GM19438 (cell line): Measurements from ENCODE around the gene SPACA1.

Experiments
- ATAC-seq: cut with Tn5 transposase; IDR thresholded peaks from one replicate; pipeline ENCODE4 v1.9.1; 2021; ENCODE audit warnings: low read depth; ENCODE audit not compliant: unreplicated experiment

Gene SPACA1

DNA sequence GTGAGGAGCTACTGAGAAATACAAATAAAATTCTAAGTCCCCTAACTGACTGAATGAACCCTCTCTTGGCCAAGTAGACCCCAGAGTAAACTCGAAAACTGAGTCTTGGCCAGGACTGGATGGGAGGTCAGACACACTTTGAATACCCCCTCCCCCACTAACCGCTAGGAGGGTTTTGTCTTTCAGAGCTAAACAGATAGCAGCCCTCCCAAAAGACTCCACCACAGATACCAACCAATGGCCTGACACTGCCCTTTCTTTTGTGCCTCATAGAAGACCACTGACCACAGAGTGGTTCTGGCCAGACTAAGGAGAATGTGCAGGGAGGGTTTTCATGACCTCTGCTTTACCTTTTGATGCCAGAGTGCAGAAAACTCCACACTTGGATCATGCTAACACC lies 42.1 kb downstream of the SPACA1 start:
- no peak for ATAC-seq

DNA sequence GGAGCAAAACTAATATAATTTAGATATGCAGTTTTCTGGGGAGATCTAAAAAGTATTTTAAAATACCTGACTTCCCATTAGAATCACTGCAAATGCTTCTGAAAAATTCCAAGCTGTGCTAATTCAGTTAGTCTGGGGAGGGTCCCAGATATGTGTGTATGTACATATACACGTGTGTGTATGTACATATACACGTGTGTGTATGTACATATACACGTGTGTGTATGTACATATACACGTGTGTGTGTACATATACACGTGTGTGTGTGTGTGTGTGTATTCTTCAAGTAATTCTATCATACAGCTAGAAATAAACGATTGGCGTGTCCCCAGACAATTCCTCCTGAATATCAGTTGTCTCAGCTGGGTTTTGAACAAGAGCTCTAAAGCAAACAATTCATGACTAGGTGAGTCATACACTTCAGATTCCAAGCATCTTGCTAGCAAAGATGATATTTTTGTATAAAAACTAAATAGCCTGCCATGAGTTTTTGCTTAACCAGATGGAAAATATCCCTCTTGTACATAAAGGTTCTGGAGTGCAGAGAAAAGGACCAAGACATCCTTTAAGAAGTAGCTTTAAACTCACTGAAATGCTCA lies 58.2 kb downstream of the SPACA1 start:
- no peak for ATAC-seq

DNA sequence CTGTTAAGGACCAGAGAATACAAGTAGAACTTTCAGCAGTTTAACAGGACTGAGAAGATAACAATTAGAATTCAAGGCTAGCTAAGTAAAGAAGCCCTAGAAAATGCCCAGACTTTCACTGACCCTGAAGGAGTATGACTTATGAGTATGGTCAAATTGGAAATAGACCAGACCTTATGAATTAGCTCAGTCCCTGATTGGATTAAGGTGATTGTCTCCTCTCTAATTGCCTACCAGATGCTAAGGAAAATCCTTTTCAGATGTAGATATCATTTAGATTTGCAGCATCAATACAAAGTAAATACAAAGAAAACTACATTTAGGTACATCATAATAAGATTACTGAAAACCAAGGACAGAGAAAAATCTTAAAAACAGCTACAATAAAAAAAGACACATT lies 59.6 kb downstream of the SPACA1 start:
- ATAC-seq, result no peak

DNA sequence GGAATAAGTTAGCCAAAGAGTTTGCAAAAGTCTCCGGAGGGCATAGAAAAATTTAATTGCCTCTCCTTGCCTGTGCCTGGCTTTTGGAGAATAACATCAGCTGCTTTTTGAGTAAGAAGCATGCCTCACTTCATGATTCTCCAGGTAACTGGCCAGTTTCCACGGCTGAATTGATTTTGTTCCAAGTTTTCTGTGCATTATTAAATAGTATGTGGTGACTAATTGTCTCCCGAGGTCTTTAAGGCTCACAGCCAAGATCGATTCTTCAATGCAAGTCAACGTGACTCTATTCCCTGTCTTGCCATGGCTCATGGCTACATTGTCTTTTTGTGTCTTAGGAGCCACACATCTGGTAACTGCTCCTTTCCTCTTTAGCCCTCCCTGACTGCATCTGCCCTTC lies 64.3 kb downstream of the SPACA1 start:
- no peak for ATAC-seq

DNA sequence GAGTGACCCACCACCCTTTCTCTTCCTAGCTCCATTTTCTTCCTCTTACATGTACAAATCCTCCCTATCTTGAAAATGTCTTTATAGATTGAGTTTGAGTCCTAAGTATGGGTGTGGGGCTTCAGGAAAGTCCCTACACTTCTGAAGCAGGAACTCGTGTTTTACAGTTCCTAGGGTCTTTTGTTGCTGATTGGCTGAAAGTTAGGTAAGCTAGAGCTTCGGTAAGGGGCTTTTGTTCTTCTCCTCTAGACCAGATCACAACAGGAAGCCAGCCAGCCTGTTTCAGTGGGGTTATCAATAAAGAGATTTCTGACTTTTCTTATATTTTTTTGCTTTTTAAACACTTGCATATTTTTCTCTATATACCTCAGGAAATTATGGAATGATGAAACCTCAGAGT lies 67.2 kb downstream of the SPACA1 start:
- ATAC-seq, result no peak

DNA sequence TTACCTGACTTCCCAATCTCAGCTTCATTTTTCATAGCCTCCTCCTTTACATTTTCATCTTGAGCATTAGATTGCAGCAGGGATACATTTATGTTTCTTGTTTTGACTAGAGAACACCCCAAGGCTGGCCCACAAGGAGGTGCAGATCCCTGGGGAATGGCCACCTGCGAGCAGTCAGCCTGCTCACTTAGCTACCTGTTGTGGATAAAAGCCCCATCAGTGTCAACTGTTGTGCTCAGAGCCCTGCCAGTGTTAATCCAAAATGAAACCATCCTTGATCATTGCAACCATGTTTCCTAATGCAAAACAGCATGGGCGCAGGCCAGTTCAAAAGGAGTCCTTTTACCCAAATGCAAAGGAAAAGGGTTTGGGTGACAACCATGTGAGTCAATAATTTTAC lies 67.7 kb downstream of the SPACA1 start:
- ATAC-seq, result no peak

DNA sequence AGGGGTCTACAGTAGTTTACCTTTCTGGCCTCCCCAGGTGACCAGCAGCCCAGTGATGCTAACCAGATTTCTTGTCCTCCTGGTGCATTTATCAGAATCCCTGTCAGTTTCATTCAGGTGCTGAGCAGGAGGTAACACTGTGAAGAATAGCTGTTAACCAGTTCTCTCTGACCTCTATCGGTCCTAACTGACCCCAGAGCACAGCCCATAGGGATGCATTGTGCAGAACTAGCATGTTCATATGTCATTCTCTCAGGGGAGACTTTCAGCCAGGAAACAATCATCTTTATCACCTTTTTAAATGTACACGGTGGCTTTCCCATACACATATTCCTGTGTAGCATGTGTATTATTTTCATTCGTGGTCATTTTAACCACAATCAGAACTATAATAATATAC lies 68.6 kb downstream of the SPACA1 start:
- no peak for ATAC-seq
